ENCODE measurements around the gene CDKAL1.

- TF ChIP-seq POLR2A (IDR thresholded peaks at IDR 0.05) (no peak), POLR2AphosphoS5 (IDR thresholded peaks at IDR 0.05; ENCODE audit: insufficient read depth in 1 of 2, low read depth in 1 of 2) (no peak)
- TF ChIP-seq, protein P1, sequence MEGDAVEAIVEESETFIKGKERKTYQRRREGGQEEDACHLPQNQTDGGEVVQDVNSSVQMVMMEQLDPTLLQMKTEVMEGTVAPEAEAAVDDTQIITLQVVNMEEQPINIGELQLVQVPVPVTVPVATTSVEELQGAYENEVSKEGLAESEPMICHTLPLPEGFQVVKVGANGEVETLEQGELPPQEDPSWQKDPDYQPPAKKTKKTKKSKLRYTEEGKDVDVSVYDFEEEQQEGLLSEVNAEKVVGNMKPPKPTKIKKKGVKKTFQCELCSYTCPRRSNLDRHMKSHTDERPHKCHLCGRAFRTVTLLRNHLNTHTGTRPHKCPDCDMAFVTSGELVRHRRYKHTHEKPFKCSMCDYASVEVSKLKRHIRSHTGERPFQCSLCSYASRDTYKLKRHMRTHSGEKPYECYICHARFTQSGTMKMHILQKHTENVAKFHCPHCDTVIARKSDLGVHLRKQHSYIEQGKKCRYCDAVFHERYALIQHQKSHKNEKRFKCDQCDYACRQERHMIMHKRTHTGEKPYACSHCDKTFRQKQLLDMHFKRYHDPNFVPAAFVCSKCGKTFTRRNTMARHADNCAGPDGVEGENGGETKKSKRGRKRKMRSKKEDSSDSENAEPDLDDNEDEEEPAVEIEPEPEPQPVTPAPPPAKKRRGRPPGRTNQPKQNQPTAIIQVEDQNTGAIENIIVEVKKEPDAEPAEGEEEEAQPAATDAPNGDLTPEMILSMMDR (IDR thresholded peaks at IDR 0.05): no peak
Measured at GRCh38 chr6:20696676-20697075, 162.4 kb downstream of the CDKAL1 start.

Measured in vagina (tissue), 2 donors.